ENCODE data around the gene POU4F1. TPM values are rescaled to one million over a fixed set of nuclear protein-coding genes. Genes with fewer than 3 reads are reported as not detected.

POU4F1 gene
- polyA plus RNA-seq, 3 donors: not detected

DNA sequence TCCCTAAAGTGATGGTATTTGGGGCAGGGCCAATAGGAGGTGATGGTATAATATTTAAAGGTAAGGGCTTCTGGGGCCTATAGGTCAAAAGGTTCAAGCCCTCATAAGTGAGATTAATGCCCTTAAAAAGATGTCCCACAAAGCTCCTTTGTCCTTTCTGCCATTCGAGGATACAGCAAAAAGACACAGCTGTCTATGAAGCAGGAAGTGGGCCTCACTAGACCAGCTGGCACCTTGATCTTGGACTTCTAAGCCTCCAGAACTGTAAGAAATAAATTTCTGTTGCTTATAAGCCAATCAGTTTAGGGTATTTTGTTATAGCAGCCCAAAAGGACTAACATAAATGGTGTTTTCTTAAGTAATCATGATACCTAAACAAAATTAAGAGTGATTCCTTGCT, 27.2 kb upstream of the POU4F1 start:
- WGBS (ENCODE audit: insufficient coverage): 100% methylated on average over 1 of the region's 1 CpG
- H3K27ac Mint-ChIP-seq: no peak overlapping the region
- H3K4me3 Mint-ChIP-seq: no peak overlapping the region
- Histone ChIP-seq H3K4me2 (replicated peaks; ENCODE audit: extremely low read depth, low read length, poor library complexity, severe bottlenecking) (no peak overlapping the region), H3K9ac (ENCODE audit: insufficient read depth, low read length, poor library complexity, severe bottlenecking) (no peak overlapping the region), H3K27ac (ENCODE audit: low read depth in 1 of 2, low read length in 2 of 2) (no peak overlapping the region), H3K79me2 (ENCODE audit: insufficient read depth, low read length) (no peaks in the 10 kb centered on the region), H3K4me3 (replicated peaks in 1 of 3; ENCODE audit: low read depth in 2 of 3, low read length in 3 of 3) (no peak overlapping the region), H2AFZ (ENCODE audit: insufficient read depth, low read depth, low read length, poor library complexity, severe bottlenecking) (no peak overlapping the region), H3K4me1 (ENCODE audit: control insufficient read depth in 1 of 2, insufficient read depth in 2 of 2, low read length in 2 of 2) (no peaks in the 10 kb centered on the region), H3K36me3 (replicated peaks in 1 of 2; ENCODE audit: control insufficient read depth in 1 of 2, insufficient read depth in 2 of 2, low read length in 2 of 2) (peaks cover 45 to 84% of the 10 kb centered on the region in 2 donors), H3K9me3 (replicated peaks in 1 of 2; ENCODE audit: control insufficient read depth in 1 of 2, insufficient read depth in 1 of 2, low read length in 2 of 2) (no peaks in the 10 kb centered on the region), H3K27me3 (ENCODE audit: control insufficient read depth in 2 of 2, insufficient read depth in 2 of 2, low read length in 2 of 2) (no peaks in the 10 kb centered on the region), H4K20me1 (ENCODE audit: insufficient read depth, low read length) (no peaks in the 10 kb centered on the region)
- DNase-seq: no peak
- no peaks in the 10 kb centered on the region for H3K9me3 Mint-ChIP-seq
- intact Hi-C loops (cut with micrococcal nuclease): no loop called here
- H3K36me3 Mint-ChIP-seq: peaks cover 68 to 77% of the 10 kb centered on the region in 2 donors
- TF ChIP-seq, protein P1, sequence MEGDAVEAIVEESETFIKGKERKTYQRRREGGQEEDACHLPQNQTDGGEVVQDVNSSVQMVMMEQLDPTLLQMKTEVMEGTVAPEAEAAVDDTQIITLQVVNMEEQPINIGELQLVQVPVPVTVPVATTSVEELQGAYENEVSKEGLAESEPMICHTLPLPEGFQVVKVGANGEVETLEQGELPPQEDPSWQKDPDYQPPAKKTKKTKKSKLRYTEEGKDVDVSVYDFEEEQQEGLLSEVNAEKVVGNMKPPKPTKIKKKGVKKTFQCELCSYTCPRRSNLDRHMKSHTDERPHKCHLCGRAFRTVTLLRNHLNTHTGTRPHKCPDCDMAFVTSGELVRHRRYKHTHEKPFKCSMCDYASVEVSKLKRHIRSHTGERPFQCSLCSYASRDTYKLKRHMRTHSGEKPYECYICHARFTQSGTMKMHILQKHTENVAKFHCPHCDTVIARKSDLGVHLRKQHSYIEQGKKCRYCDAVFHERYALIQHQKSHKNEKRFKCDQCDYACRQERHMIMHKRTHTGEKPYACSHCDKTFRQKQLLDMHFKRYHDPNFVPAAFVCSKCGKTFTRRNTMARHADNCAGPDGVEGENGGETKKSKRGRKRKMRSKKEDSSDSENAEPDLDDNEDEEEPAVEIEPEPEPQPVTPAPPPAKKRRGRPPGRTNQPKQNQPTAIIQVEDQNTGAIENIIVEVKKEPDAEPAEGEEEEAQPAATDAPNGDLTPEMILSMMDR (IDR thresholded peaks at IDR 0.05): no peak
- H3K4me1 Mint-ChIP-seq: no peaks in the 10 kb centered on the region
- H3K27me3 Mint-ChIP-seq (ENCODE audit: low read depth in 3 of 3): no peaks in the 10 kb centered on the region

DNA sequence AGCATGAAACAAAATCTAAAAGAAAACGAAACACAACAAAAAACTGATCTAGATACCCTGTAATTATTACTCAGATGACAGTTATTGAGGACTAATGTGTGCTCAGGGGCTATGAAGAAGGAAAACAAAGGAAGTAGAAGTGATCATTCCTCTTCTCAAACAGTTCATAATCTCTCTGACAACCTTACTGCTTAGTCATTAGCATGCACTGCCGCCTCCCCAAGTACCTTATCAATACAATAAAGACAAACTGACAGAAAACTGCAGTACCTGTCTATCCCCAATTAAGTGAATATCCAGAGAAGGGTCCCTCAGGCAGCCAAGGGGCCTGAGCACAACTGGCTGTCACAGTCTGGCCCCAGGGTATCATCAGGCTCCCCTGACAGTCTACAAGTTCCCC, 22.0 kb upstream of the POU4F1 start:
- DNase-seq: no peak
- H3K4me3 ChIP-seq (replicated peaks in 1 of 3; ENCODE audit: low read depth in 2 of 3, low read length in 3 of 3): no peak overlapping the region
- H3K27me3 ChIP-seq (ENCODE audit: control insufficient read depth in 2 of 2, insufficient read depth in 2 of 2, low read length in 2 of 2): no peaks in the 10 kb centered on the region
- peaks cover 10 to 77% of the 10 kb centered on the region in 2 donors for H3K36me3 ChIP-seq (replicated peaks in 1 of 2; ENCODE audit: control insufficient read depth in 1 of 2, insufficient read depth in 2 of 2, low read length in 2 of 2)
- no peak overlapping the region for H2AFZ ChIP-seq (ENCODE audit: insufficient read depth, low read depth, low read length, poor library complexity, severe bottlenecking)
- 100% methylated on average over 1 of the region's 2 CpGs for WGBS (ENCODE audit: insufficient coverage)
- no peaks in the 10 kb centered on the region for H3K4me1 ChIP-seq (ENCODE audit: control insufficient read depth in 1 of 2, insufficient read depth in 2 of 2, low read length in 2 of 2)
- no peak overlapping the region for H3K9ac ChIP-seq (ENCODE audit: insufficient read depth, low read length, poor library complexity, severe bottlenecking)
- H3K36me3 Mint-ChIP-seq: peaks cover 36 to 64% of the 10 kb centered on the region in 2 donors
- H3K27ac Mint-ChIP-seq: no peak overlapping the region
- no peak overlapping the region for H3K4me2 ChIP-seq (replicated peaks; ENCODE audit: extremely low read depth, low read length, poor library complexity, severe bottlenecking)
- H3K4me1 Mint-ChIP-seq: no peaks in the 10 kb centered on the region
- H3K79me2 ChIP-seq (ENCODE audit: insufficient read depth, low read length): no peaks in the 10 kb centered on the region
- H3K9me3 Mint-ChIP-seq: no peaks in the 10 kb centered on the region
- TF ChIP-seq, protein P1 (IDR thresholded peaks at IDR 0.05): no peak
- H3K4me3 Mint-ChIP-seq: no peak overlapping the region
- intact Hi-C loops (cut with micrococcal nuclease): no loop called here
- H3K27me3 Mint-ChIP-seq (ENCODE audit: low read depth in 3 of 3): no peaks in the 10 kb centered on the region
- H3K9me3 ChIP-seq (replicated peaks in 1 of 2; ENCODE audit: control insufficient read depth in 1 of 2, insufficient read depth in 1 of 2, low read length in 2 of 2): no peaks in the 10 kb centered on the region
- no peaks in the 10 kb centered on the region for H4K20me1 ChIP-seq (ENCODE audit: insufficient read depth, low read length)
- H3K27ac ChIP-seq (ENCODE audit: low read depth in 1 of 2, low read length in 2 of 2): no peak overlapping the region

Measured in CD14-positive monocyte (primary cell).